NCI-H2107 (cell line): Measurements from ENCODE around the gene HS6ST1.

Source experiments
- DNase-seq: peaks from one replicate; lab custom pipeline; 2025; lab: John Stamatoyannopoulos, UW

The HS6ST1 gene

DNA sequence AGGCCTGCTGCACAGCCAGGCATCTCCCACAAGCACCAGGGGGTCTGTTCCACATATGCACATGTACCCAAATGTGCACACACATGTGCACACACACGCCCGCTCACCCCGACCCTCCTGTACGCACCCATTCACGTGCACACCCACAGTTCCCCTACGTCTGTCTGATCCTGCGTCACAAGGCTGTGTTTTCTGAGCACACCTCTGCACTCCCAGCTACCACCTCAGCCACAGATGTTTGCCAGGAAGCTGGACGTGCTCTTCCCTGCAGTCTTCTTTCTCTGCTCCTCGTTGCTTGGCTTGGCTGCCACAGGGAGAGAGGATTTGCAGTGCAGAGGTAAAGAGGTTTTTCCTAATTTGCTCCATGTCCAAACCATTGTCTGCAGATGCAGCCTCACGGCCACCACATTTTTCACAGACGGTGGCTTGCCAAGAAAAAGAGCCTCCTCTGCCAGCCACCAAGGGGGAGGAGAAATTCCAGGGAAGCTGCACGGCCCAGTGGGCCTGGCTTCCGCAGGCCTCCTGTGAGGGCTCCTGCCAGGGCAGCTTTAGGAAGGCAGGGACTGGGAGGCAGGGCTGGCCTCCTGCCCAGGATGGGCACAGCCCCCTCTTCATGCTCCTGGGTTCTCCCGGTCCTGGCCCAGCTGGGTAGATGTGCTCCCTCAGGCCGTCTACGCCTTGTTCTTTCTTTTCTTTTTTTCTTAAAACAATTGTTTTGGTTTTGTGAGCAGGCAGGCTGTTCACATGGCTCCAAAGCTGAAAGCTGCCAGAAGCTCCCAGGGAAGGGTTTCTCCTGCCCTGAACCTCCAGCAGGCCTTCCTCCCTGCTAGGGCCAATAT is 29.3 kb upstream of the HS6ST1 start:
- DNase-seq, result no peak

DNA sequence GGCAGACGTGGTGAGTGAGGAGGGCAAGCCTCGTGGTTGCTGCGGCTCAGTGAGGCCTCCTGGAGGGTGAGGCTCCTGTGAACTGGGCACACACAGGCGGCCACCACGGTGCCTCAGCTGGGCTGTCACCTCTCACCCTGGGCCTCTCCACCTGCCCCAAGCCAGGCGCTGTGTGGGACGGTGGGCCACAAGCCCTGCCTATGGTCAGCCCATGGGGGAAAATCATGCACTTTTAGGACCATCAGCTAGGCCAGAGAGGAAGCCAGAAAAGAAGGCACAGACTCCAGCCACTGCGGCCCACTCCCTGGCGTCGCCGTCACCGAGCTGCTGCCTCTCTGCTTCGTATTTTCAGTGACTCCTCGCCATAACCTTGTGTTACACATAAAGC is 28.5 kb upstream of the HS6ST1 start:
- DNase-seq, result no peak

DNA sequence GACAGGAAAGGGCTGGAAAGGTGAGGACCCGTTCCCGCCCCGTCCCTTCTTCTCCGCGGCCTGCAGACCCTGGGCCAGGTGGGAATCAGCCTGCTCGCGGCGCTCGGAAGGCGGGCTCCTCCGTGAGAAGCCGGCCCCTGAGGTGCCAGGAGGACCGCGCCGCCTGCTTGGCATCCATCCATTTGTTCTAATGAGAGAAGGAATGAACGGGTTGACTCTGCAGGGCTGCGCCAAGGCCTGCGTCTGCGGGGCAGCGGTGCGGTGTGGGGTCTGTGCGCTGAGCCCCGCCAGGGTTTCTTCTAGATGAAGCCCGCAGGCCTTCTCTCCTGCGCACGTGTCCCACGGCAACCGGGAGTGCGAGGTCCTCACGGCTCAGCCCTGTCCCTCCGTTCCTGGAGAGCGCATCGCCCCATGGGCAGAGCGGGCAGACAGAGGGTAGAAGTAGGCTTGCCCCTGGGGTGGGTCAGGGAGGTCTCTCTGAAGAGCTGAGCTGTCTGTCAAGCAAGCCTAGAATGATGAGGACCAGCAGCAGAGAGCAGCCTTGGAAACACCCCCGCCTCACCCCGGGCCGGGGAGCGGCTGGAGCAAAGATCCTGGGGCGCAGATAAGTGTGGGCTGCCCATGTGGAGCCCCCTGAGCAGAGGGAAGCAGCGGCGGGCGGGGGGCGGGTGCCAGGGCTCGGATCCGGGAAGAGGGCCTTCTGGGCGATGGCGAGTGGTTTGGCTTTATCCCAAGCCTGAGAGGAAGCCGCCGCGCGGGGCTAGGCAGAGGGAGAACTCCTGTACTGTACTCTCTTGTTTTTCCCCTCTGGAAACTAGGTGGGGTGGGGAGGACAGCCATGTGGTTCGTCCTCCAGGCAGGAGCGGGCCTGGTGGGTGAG is 27.9 kb upstream of the HS6ST1 start:
- DNase-seq, result no peak

DNA sequence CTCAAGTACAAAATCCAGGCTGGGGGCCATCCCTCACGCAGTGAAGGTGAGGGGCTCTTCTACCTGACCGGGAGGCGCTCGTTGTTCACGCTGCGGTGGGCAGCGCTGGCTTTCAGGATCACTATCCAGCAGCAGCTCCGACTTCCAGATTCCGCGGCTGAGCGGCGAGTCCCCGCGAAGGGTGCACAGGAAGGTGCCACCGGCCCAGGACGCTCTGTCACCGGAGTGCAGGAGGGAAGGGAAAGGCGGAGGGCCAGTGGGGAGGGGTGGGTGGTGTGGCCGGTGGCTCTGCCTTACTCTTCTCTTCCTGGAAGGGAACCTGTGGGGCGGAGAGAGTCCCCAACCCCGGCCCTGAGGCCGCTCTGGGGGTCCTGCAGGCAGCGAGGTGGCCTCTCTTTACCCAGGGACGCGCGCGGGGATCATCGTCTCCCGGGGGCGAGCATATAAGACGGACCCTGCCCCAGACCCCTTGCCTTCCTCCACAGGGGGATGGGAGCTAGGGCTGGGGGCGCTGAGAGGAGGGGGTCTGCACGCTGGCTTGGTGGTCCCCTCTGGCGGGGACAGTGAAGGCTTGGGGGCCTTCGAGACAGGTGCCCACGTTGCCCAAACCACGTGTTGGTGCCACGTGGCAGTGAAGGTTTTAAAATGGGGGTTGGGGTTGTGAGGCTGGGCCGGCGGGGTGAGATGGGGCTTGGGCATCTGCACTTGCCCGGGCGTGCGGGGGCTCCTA is 26.9 kb upstream of the HS6ST1 start:
- DNase-seq, result no peak

DNA sequence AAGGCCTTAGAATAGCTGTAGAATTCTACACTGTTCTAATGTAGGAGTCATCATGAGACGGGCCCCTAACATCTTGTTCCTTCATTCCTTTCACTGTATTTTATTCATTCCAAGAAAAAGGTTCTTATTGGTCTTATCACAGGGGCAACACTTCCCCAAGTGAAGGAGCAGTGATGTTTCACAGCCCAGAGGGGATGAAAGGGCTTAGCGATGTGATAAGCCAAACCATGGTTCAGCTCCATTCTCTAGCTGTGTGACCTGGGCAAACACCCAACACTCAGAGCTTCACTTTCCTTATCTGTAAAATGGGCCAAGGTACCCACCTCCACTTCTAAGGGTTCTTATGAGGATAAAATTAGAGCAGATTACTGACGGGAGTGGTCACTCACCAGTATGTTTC is 25.4 kb upstream of the HS6ST1 start:
- DNase-seq, result no peak

DNA sequence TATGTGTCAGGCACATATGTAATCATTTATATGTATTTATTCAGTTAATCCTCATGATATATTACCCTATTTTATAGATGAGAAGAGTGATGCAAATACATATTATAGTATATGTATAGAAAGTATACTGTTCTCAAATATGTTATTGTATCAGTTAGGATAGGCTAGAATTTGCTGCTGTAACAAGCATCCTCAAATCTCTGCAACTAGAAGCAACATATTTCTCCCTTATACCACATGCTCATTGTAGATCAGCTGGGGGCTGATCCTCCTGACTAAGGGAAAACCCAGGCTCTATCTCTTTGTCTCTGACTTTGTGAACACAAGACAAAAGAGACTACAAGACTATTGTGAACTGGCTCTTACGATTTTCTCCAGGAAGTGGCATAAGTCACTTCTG is 24.8 kb upstream of the HS6ST1 start:
- DNase-seq, result no peak

DNA sequence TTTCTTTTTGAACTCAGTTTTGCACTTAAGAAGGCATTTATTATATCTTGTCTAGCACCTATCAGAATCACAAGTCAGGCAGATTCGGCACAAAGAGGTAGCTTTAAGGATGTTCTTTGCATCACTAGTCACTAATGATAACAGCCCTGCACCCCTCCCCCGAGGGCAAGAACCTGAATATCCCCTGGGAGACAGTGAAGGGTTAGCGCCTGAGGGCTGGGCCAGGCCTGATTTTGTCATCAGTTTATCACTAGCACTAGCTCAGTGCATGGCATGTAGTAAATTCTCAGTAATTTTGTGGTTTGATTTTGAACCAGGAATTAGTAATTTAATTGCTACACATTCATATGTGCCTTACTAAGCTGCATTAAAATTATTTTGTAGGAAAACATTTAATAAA is 23.9 kb upstream of the HS6ST1 start:
- no peak for DNase-seq

DNA sequence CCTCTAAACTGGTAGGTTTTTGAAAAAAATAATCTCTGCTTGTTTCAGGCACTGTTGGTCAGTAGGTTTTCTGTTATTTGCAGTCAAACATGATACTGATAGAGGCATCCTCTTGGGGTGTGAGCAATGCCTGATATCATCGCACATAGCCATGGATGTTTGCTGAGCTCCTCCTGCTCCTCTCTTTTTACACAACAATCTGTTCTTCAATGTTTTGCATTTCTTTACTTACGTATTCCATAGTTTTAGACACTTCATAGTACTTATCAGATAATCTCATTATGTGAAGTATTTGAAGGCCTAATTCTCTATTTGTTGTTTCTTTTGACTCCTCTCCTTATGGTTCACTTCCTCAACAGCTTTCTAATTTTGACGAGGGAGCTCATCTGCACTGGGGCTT is 23.0 kb upstream of the HS6ST1 start:
- no peak for DNase-seq

DNA sequence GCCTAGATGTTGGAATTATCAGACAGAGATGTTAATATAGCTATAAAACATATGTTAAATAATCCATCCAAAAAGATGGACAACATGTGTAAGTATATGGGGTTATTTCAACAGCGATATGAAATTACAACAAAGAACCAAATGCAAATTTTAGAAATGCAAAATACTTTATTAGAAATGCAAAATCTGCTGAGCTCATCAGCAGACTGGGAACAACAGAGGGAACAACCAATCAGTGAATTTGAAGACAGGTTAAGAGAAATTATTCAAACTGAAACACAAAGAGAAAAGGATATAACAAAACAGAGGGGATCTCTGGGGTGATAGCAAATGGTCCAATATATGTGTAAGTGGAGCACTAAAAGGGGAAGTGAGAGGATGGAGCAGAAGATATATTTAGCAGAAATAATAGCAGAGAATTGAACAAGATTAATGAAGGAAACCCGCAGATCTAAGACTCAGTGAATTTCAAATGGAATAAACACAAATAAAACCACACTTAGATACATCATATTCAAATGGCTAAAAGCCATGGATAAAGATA is 13.5 kb upstream of the HS6ST1 start:
- no peak for DNase-seq

DNA sequence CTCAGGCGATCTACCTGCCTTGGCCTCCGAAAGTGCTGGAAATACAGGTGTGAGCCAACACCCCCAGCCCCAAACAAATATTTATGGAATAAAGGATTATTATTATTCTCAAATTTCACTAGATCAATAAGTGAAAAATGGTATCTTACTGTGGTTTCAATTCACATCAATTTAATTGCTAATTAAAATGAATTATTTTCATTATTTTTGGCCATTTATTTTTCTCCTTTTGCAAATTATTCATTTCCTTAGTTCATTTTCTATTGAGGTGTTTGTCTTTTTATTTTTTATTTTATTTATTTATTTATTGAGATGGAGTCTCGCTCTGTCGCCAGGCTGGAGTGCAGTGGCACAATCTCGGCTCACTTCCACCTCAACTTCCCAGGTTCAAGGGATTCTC is 11.9 kb upstream of the HS6ST1 start:
- no peak for DNase-seq

DNA sequence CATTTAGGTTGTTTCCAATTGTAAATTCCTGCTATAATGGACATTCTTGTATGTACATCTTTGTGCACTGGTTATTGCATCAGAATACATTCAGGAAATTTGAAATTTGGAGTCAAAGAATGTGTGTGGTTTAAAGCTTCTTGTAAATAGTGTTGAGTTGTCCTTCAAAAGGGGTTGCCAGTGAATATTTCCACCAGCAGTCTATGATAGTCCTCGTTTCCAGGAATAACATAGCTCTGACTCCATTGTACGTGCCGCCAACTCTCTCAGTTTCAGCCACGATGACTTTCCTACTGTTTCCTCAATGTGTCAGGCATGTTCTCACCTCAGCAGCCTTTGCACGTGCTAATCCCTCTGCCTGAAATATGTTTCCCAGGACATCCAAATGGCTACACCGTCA is 10.9 kb upstream of the HS6ST1 start:
- DNase-seq, result no peak

DNA sequence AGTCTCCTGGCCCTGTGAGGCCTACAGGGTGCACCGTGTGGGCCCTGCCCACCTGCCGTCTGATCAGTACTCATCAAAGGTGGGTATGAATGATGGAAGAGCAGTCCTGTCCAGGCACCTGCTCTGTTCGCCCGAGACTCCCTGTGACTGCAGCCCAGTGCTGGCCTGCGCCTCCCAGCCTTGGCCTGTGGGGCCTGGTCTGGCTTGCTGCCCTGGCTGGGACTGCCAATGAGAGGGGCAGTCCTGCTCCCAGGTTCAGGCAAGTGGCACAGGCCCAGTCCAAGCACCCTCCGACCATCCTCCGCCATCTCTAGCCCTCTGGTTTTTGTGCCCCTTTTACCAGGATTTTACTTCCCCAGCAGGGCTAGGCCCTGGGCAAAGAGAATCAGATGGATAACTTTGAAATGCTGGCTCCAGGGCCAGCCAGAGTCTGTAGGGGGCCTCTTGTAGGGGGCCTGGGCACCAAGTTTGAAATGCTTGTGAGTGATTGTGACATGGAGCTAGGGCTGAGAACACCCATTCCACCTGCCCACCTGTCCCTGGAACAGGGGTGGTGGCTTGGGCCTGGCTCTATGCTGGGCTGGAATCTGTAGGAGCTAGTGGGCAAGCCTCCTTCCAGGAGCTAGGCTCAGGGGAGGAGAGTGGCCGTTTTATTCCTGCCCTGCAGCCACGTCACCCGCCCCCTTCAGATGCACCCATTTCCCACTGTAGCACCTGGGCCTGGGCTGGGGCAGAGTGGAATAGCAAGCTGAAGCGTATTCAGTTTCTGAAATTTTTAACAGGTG is 8.7 kb upstream of the HS6ST1 start:
- DNase-seq, result no peak

DNA sequence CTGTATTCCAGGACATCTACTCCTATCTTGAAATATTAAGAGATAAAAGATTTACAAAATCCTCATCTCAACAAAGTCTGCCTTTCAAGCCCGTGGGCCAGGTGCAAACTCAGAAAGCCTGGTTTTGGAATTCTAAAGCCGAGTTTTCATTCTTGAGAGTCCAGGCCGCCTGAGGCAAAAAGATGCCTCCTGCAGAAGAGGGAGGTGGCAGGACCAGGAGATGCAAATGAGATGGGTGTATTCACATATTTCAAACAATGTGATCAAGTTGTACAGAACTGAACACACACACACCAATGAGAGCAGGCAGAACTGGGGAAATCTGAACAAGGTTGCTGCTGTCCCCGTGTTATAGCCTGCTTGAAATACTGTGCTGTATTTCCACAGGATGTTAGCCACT is 7.7 kb upstream of the HS6ST1 start:
- DNase-seq, result no peak

DNA sequence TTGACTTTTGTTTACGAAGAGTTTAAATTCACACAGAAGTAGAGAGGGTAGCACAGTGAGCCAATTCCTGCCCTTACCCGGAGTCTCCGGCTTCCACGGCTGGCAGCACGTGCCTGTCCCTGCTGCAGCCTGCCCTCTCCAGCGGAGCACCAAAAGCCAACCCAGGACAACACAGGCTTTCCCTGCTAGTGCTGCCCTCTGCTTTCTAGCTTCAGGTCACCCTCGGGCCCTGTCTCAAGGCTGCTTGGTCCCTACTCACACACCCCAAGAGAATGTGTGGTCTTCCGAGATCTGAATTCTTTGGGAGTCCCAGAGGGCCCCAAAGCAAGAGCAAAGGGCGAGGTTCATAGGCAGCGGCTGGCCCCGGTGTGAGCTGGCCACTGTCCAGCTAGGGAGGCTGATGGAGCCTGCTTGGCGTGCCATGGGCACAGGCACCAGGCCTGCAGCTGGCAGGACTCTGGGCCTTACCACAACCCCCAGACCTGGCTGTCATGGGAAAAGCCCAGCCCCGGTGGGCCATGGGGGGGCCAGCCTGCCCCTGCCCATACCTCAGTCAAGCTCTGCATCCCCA is 7.0 kb upstream of the HS6ST1 start:
- DNase-seq, result no peak

DNA sequence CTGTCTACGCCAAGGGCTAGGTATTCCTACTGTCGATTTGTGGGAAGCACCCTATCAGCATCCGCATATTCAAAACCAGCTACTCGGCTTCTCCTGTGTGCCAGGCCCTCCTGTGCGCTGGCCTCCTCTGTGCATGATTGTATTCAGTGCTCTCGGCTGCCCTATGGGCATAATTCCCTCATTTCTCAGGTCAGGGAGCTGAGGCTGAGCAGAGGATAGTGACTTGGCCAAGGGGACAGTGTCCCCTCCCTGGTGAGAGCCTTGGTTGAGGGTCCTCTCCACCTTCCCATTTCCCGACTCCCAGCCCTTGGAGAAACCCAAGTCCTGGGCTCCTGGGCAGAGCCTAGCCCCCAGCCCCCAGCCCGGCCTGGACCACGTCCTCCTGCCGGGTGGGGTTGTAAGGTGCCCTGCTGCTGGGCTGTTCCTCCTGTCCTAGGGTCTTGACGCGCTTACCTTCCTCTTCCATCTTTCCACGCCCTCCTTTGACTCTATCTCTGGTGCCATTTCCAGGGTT is 6.3 kb upstream of the HS6ST1 start:
- DNase-seq, result no peak

DNA sequence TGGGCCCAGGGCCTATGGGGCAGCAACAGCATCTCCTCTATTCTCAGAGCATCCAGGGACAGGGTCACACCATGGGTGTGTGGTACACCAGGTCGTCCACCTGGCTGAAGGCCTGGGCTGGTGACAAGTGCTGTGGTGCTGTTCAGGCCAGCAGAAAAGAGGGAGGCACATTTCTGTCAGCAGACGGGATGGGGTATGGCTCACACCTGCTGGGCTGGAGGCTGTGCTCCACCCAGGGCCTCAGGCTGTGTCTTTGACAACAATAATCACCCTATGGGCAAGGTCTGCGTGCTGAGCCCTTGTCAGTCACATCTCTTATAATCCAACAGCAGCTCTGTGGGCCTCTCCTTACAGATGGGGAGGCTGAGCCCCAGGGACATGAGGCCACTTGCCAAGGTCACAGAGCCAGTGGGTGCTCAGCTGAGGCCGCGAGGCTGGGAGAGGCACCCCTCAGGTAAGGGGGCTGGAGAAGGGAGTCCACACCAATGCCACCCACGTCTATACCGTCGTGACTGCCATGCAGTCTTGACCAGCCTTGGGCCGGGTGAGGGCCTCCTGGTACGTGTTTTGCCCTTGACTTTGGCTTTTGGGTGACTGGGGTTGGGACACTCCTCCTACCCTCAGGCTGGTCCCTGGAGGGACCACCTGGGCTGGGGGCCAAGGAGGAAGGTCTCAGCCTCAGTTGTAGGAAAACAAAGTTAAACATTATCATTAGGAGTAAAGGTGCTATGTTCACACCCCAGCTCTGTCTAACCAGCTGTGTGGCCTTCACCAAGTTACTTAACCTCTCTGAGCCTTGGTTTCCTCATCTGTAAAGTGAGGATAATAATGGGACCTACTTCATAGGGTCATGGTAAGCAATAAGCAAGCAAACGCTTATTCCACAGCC is 5.6 kb upstream of the HS6ST1 start:
- DNase-seq, result no peak

DNA sequence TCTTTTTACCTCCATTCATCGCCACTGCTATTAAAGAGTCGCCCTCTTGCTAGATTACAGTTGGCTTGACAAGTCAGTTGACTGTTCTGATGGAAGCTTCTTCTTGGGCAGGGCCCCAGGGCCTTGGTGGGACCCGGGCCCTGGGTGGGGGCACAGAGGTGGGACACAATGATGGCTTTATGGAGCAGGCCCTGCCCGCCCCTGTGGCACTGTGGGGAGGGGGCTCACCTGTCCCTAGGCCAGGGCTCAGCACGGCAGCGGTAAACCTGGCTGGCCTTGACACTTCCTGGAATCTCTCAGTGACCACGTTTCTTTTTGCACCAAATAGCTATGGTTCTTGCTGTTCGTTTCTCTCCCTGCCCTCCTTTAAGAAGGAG is 4.9 kb upstream of the HS6ST1 start:
- DNase-seq, result no peak

DNA sequence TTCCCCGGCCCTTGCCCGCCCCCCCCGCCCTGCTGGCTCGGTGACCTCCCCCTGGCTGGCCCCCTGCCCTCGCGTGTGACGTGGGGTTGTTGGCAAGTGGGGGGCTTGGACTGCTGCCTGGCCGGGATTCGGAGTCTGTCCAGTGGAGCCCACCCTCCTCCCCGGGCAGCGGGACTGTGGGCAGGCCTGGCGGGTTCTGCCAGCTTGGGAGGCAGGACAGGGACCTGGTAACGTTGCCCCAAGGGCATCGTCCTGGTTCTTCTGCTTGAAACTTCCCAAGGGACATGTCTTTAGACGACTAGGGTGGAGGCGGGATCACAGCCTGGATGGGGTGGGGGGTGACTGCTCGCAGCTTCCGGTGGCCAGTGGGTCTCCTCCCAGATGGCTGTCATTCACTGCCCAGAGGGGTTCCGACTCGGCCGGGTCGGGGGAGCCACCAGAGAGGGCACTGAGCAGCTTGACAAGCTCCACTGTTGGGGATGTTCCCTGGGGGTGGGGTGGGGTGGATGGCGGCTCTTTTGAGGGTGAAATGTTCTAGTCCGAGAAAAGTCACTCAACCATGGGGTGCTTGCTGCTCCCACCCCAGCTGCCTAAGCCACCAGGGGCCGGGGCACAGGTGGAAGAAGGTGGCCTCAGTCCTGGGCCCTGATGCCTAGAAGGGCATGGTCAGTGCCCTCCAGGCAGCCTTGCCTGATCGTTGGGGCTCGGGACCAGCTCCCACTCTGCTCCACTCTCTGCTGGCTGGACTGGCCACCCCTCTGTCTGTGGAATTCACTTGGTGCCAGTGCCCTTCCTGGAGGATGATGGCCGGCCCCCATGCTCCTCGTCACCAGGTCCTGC is 4.3 kb upstream of the HS6ST1 start:
- no peak for DNase-seq
